IPS-18a (cell line): ENCODE data around the gene HMOX1.

Experiments used
- H3K27ac ChIP-seq: one replicate; pipeline ENCODE4 v1.5.1; 2013; ENCODE audit warnings: low read length
- H3K27me3 ChIP-seq: one replicate; pipeline ENCODE4 v1.6.1; 2013; ENCODE audit warnings: mild to moderate bottlenecking, low read length; ENCODE audit not compliant: control insufficient read depth, insufficient read depth
- H3K36me3 ChIP-seq: one replicate; pipeline ENCODE4 v1.6.1; 2013; ENCODE audit warnings: low read depth, low read length; ENCODE audit not compliant: control insufficient read depth
- H3K4me1 ChIP-seq: one replicate; pipeline ENCODE4 v1.6.1; 2013; ENCODE audit warnings: low read depth, low read length; ENCODE audit not compliant: control insufficient read depth
- H3K4me3 ChIP-seq: one replicate; pipeline ENCODE4 v1.5.1; 2013; ENCODE audit warnings: low read length
- H3K9ac ChIP-seq: one replicate; pipeline ENCODE4 v1.6.1; 2013; ENCODE audit warnings: mild to moderate bottlenecking, low read length, moderate library complexity
- H3K9me3 ChIP-seq: one replicate; pipeline ENCODE4 v1.6.1; 2013; ENCODE audit warnings: low read depth, low read length; ENCODE audit not compliant: control insufficient read depth

The HMOX1 gene

GRCh38 chr22:35380537-35381423, at the start of gene HMOX1:
Gene HMOX1 (plus strand): TSS chr22:35381096. CDS start chr22:35381174, 78 bp downstream.
- H3K9me3 ChIP-seq = no peaks in the 10 kb centered on the region
- peaks cover 40% of the 10 kb centered on the region for H3K4me1 ChIP-seq
- no peak within 1 kb of the TSS for H3K27ac ChIP-seq
- H3K27me3 ChIP-seq = peaks cover 8% of the 10 kb centered on the region
- H3K4me3 ChIP-seq = peak within 1 kb of the TSS; percentile 60
- H3K9ac ChIP-seq = peak within 1 kb of the TSS; percentile 32
- H3K36me3 ChIP-seq = no peaks in the 10 kb centered on the region

GRCh38 chr22:35332278-35332677, 48.6 kb upstream of the HMOX1 start:
- Histone ChIP-seq H3K9me3 (no peaks in the 10 kb centered on the region), H3K27ac (no peak overlapping the region), H3K4me3 (no peak overlapping the region), H3K4me1 (no peaks in the 10 kb centered on the region), H3K9ac (no peak overlapping the region), H3K27me3 (no peaks in the 10 kb centered on the region), H3K36me3 (peaks cover 14% of the 10 kb centered on the region)

- Histone ChIP-seq H3K4me3 (no peak overlapping the region), H3K27me3 (no peaks in the 10 kb centered on the region), H3K36me3 (peaks cover 11% of the 10 kb centered on the region), H3K4me1 (no peaks in the 10 kb centered on the region), H3K27ac (no peak overlapping the region), H3K9ac (no peak overlapping the region), H3K9me3 (no peaks in the 10 kb centered on the region)
Measured at GRCh38 chr22:35333220-35333619, 47.7 kb upstream of the HMOX1 start.

GRCh38 chr22:35334004-35334403, 46.9 kb upstream of the HMOX1 start:
- Histone ChIP-seq H3K9me3 (no peaks in the 10 kb centered on the region), H3K27ac (no peak overlapping the region), H3K9ac (no peak overlapping the region), H3K27me3 (no peaks in the 10 kb centered on the region), H3K36me3 (peaks cover 11% of the 10 kb centered on the region), H3K4me1 (no peaks in the 10 kb centered on the region), H3K4me3 (no peak overlapping the region)

- Histone ChIP-seq H3K9me3 (no peaks in the 10 kb centered on the region), H3K27me3 (no peaks in the 10 kb centered on the region), H3K4me3 (no peak overlapping the region), H3K9ac (no peak overlapping the region), H3K4me1 (no peaks in the 10 kb centered on the region), H3K27ac (no peak overlapping the region), H3K36me3 (peaks cover 11% of the 10 kb centered on the region)
Measured at GRCh38 chr22:35335468-35335867, 45.4 kb upstream of the HMOX1 start.

- Histone ChIP-seq H3K9ac (no peak overlapping the region), H3K27ac (no peak overlapping the region), H3K4me3 (no peak overlapping the region), H3K4me1 (no peaks in the 10 kb centered on the region), H3K36me3 (peaks cover 11% of the 10 kb centered on the region), H3K9me3 (no peaks in the 10 kb centered on the region), H3K27me3 (no peaks in the 10 kb centered on the region)
Measured at GRCh38 chr22:35335936-35336781, 44.7 kb upstream of the HMOX1 start.

GRCh38 chr22:35337932-35338331, 43.0 kb upstream of the HMOX1 start:
- Histone ChIP-seq H3K27me3 (no peaks in the 10 kb centered on the region), H3K36me3 (peaks cover 7% of the 10 kb centered on the region), H3K27ac (no peak overlapping the region), H3K9ac (no peak overlapping the region), H3K4me3 (no peak overlapping the region), H3K4me1 (no peaks in the 10 kb centered on the region), H3K9me3 (no peaks in the 10 kb centered on the region)

GRCh38 chr22:35341090-35341874, 39.6 kb upstream of the HMOX1 start:
- Histone ChIP-seq H3K27ac (no peak overlapping the region), H3K4me1 (no peaks in the 10 kb centered on the region)

GRCh38 chr22:35342390-35342789, 38.5 kb upstream of the HMOX1 start:
- H3K4me1 ChIP-seq = no peaks in the 10 kb centered on the region

More at GRCh38 chr22:35341090-35341874, 39.6 kb upstream of the HMOX1 start:
- Histone ChIP-seq H3K27me3 (no peaks in the 10 kb centered on the region), H3K4me3 (no peak overlapping the region), H3K9me3 (no peaks in the 10 kb centered on the region), H3K9ac (no peak overlapping the region), H3K36me3 (peaks cover 5% of the 10 kb centered on the region)

GRCh38 chr22:35343664-35344550, 37.0 kb upstream of the HMOX1 start:
- H3K4me1 ChIP-seq = no peaks in the 10 kb centered on the region
- no peak overlapping the region for H3K27ac ChIP-seq
- no peak overlapping the region for H3K9ac ChIP-seq
- no peak overlapping the region for H3K4me3 ChIP-seq
- H3K27me3 ChIP-seq = no peaks in the 10 kb centered on the region
- H3K36me3 ChIP-seq = peaks cover 4% of the 10 kb centered on the region
- no peaks in the 10 kb centered on the region for H3K9me3 ChIP-seq

More at GRCh38 chr22:35342390-35342789, 38.5 kb upstream of the HMOX1 start:
- Histone ChIP-seq H3K27ac (no peak overlapping the region), H3K27me3 (no peaks in the 10 kb centered on the region), H3K36me3 (peaks cover 4% of the 10 kb centered on the region), H3K9me3 (no peaks in the 10 kb centered on the region), H3K4me3 (no peak overlapping the region), H3K9ac (no peak overlapping the region)
